ENCODE measurements around the gene QSOX2.

QSOX2 gene

GRCh38 chr9:136234597-136234996, 11.0 kb downstream of the QSOX2 start:
- Histone ChIP-seq H3K36me3 (peaks cover 12 to 32% (median 22%) of the 10 kb centered on the region in 3 donors), H3K4me3 (no peak overlapping the region), H3K4me1 (no peaks in the 10 kb centered on the region), H3K27ac (no peak overlapping the region), H3K27me3 (no peaks in the 10 kb centered on the region), H3K9me3 (no peaks in the 10 kb centered on the region)
- no peak for TF ChIP-seq CTCF (IDR thresholded peaks at IDR 0.05)
- no peak for DNase-seq
- intact Hi-C loops (cut with DNase I; ENCODE audit: low total_unique reads): no loop called here

- no peaks in the 10 kb centered on the region for H3K4me1 ChIP-seq
- no peak for TF ChIP-seq CTCF (IDR thresholded peaks at IDR 0.05)
- no peak overlapping the region for H3K27ac ChIP-seq
- peaks cover 12 to 32% (median 22%) of the 10 kb centered on the region in 3 donors for H3K36me3 ChIP-seq
- no peak for DNase-seq
- H3K9me3 ChIP-seq: no peaks in the 10 kb centered on the region
- no peak overlapping the region for H3K4me3 ChIP-seq
- intact Hi-C loops (cut with DNase I; ENCODE audit: low total_unique reads): no loop called here
- no peaks in the 10 kb centered on the region for H3K27me3 ChIP-seq
Observed at GRCh38 chr9:136233868-136234267, 11.7 kb downstream of the QSOX2 start.

- intact Hi-C loops (cut with DNase I; ENCODE audit: low total_unique reads): no loop called here
- TF ChIP-seq CTCF (IDR thresholded peaks at IDR 0.05): no peak
- H3K4me1 ChIP-seq: no peaks in the 10 kb centered on the region
Observed at GRCh38 chr9:136233411-136233810, 12.2 kb downstream of the QSOX2 start.

GRCh38 chr9:136232969-136233368, 12.6 kb downstream of the QSOX2 start:
- TF ChIP-seq CTCF (IDR thresholded peaks at IDR 0.05): no peak
- no peaks in the 10 kb centered on the region for H3K9me3 ChIP-seq
- no peak overlapping the region for H3K27ac ChIP-seq
- intact Hi-C loops (cut with DNase I; ENCODE audit: low total_unique reads): no loop called here
- H3K4me1 ChIP-seq: no peaks in the 10 kb centered on the region
- no peak overlapping the region for H3K4me3 ChIP-seq
- H3K36me3 ChIP-seq: peaks cover 12 to 32% (median 22%) of the 10 kb centered on the region in 3 donors
- no peaks in the 10 kb centered on the region for H3K27me3 ChIP-seq
- no peak for DNase-seq

More at GRCh38 chr9:136233411-136233810, 12.2 kb downstream of the QSOX2 start:
- H3K4me3 ChIP-seq: no peak overlapping the region
- no peaks in the 10 kb centered on the region for H3K27me3 ChIP-seq
- no peaks in the 10 kb centered on the region for H3K9me3 ChIP-seq
- no peak for DNase-seq
- H3K36me3 ChIP-seq: peaks cover 12 to 32% (median 22%) of the 10 kb centered on the region in 3 donors
- no peak overlapping the region for H3K27ac ChIP-seq

- Histone ChIP-seq H3K27me3 (no peaks in the 10 kb centered on the region), H3K27ac (no peak overlapping the region), H3K36me3 (peaks cover 6 to 26% (median 15%) of the 10 kb centered on the region in 3 donors), H3K9me3 (no peaks in the 10 kb centered on the region), H3K4me3 (no peak overlapping the region), H3K4me1 (no peaks in the 10 kb centered on the region)
- intact Hi-C loops (cut with DNase I; ENCODE audit: low total_unique reads): no loop called here
- no peak for DNase-seq
- TF ChIP-seq CTCF (IDR thresholded peaks at IDR 0.05): no peak
Observed at GRCh38 chr9:136231478-136232297, 13.9 kb downstream of the QSOX2 start.

Measured in tibial artery (tissue), 4 donors.